A673 (cell line): ENCODE results near the gene SUCLG2.

Source experiments
- EZH2 ChIP-seq: fragments of 200-600 bp; sonication (generic); IDR thresholded peaks from 2 replicates; pipeline ENCODE4 v1.6.1; 2017; ENCODE audit warnings: borderline replicate concordance, low read depth, mild to moderate bottlenecking, mixed read lengths, antibody characterized with exemption, low read length; ENCODE audit not compliant: poor library complexity, severe bottlenecking
- TF ChIP-seq, protein P1 (sequence below): fragments of 300-800, 200-600 bp; sonication (generic); conservative IDR thresholded peaks from 2 replicates; pipeline ENCODE4 v1.5.1; 2017; ENCODE audit warnings: low read depth, mild to moderate bottlenecking, antibody characterized with exemption, low read length, moderate library complexity, mixed read lengths

DNA sequence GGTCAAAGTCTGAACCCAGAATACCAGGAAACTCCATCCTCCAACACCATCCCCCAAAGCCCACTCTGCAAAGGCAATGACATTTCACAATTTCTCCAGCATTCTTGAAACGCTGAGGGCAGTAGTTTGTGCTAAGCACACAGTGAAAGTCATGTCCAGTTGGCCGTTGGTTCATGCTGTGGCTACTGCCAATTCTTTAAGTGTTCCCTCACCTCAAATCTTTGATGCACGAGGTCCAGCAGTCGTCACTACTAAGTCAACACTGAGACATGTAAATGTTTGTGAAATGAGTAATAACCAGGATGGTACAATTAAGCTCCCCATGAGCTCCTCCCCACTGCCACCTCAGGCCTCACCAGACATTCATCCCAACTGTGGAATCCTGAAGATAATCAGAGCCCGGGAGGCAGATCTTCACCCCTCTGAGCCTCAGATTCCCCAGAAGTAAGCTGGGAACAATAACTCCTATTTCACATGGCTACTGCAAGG lies 7.0 kb downstream of the SUCLG2 start:
- TF ChIP-seq, protein P1, sequence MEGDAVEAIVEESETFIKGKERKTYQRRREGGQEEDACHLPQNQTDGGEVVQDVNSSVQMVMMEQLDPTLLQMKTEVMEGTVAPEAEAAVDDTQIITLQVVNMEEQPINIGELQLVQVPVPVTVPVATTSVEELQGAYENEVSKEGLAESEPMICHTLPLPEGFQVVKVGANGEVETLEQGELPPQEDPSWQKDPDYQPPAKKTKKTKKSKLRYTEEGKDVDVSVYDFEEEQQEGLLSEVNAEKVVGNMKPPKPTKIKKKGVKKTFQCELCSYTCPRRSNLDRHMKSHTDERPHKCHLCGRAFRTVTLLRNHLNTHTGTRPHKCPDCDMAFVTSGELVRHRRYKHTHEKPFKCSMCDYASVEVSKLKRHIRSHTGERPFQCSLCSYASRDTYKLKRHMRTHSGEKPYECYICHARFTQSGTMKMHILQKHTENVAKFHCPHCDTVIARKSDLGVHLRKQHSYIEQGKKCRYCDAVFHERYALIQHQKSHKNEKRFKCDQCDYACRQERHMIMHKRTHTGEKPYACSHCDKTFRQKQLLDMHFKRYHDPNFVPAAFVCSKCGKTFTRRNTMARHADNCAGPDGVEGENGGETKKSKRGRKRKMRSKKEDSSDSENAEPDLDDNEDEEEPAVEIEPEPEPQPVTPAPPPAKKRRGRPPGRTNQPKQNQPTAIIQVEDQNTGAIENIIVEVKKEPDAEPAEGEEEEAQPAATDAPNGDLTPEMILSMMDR = no peak
- no peak for TF ChIP-seq EZH2
